ENCODE measurements around the gene FAM81A.

DNA sequence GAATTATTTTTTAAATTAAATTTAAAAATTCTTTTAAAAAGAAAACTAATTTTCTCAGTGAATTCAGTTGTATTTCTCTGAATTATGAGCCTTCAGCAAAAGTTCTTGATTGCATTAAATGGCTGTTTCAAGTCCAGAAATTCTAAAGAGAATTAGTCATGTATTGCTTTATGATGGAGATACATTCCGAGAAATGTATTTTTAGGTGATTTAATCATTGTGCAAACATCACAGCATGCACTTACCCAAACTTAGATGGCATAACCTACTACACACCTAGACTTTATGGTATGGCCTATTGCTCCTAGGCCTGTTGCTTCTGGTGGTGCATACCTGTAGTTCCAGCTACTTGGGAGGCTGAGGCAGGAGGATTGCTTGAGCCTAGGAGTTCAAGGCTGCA lies 129.3 kb downstream of the FAM81A start:
- TF ChIP-seq, protein P1, sequence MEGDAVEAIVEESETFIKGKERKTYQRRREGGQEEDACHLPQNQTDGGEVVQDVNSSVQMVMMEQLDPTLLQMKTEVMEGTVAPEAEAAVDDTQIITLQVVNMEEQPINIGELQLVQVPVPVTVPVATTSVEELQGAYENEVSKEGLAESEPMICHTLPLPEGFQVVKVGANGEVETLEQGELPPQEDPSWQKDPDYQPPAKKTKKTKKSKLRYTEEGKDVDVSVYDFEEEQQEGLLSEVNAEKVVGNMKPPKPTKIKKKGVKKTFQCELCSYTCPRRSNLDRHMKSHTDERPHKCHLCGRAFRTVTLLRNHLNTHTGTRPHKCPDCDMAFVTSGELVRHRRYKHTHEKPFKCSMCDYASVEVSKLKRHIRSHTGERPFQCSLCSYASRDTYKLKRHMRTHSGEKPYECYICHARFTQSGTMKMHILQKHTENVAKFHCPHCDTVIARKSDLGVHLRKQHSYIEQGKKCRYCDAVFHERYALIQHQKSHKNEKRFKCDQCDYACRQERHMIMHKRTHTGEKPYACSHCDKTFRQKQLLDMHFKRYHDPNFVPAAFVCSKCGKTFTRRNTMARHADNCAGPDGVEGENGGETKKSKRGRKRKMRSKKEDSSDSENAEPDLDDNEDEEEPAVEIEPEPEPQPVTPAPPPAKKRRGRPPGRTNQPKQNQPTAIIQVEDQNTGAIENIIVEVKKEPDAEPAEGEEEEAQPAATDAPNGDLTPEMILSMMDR (IDR thresholded peaks at IDR 0.05), result no peak
- TF ChIP-seq POLR2A (IDR thresholded peaks at IDR 0.05) (no peak), POLR2AphosphoS5 (IDR thresholded peaks at IDR 0.05; ENCODE audit: insufficient read depth in 1 of 2, low read depth in 1 of 2) (no peak)
